Activated T-cell treated with anti-CD3 and anti-CD28 coated beads, Interleukin-2, amount 50 U/mL, for 4 hours (primary cell): Measurements from ENCODE around the gene TNFRSF12A. TPM values are rescaled to one million over a fixed set of nuclear protein-coding genes. Genes with fewer than 3 reads are reported as not detected.

Experiments used
- ATAC-seq, 2 donors: fragments of 200-7000 bp; cut with Tn5 transposase; one replicate each; pipeline ENCODE4 v1.10.0; 2021
- DNase-seq: peaks from one replicate; pipeline ENCODE4 v3.0.0-alpha.2; 2020
- H3K27me3 Mint-ChIP-seq: one replicate; pipeline ENCODE4 v1.8.0; 2021; ENCODE audit warnings: low read depth, mixed read lengths
- H3K36me3 Mint-ChIP-seq: one replicate; pipeline ENCODE4 v1.8.0; 2022; ENCODE audit warnings: mixed read lengths; ENCODE audit not compliant: insufficient read depth
- H3K4me1 Mint-ChIP-seq: one replicate; pipeline ENCODE4 v1.8.0; 2021; ENCODE audit warnings: low read depth, mixed read lengths
- H3K4me3 Mint-ChIP-seq: one replicate; pipeline ENCODE4 v1.8.0; 2021; ENCODE audit warnings: mild to moderate bottlenecking, moderate library complexity, mixed read lengths
- H3K9me3 Mint-ChIP-seq: one replicate; pipeline ENCODE4 v1.8.0; 2021; ENCODE audit warnings: mixed read lengths
- total RNA-seq, 3 donors: library from RNA; stranded (reverse); gene quantifications; one replicate each; pipeline ENCODE4 v1.2.1, GENCODE V29; 2021

The TNFRSF12A gene
- total RNA-seq, 3 donors from 2014 or later, result 4.2 to 6.9 (median 5.1) TPM

GRCh38 chr16:3012246-3012645 lies 7.9 kb upstream of the TNFRSF12A start:
- Mint-ChIP-seq H3K9me3 (no peaks in the 10 kb centered on the region), H3K27me3 (peaks cover 7% of the 10 kb centered on the region), H3K4me3 (no peak overlapping the region), H3K4me1 (peaks cover 13% of the 10 kb centered on the region), H3K36me3 (no peaks in the 10 kb centered on the region)
- DNase-seq (no peak), ATAC-seq (no peak)

- DNase-seq (no peak), ATAC-seq (peak; percentile 49 to 56)
- Mint-ChIP-seq H3K4me1 (peaks cover 7% of the 10 kb centered on the region), H3K36me3 (no peaks in the 10 kb centered on the region), H3K9me3 (no peaks in the 10 kb centered on the region), H3K27me3 (peaks cover 7% of the 10 kb centered on the region), H3K4me3 (no peak within 1 kb of the TSS)
Measured at GRCh38 chr16:3012828-3013420, 7.2 kb upstream of the TNFRSF12A start, which contains the start of gene CLDN9. Gene CLDN9 (plus strand): TSS chr16:3012923. CDS start chr16:3013363, 440 bp downstream.

- no peaks in the 10 kb centered on the region for H3K36me3 Mint-ChIP-seq
- no peak overlapping the region for H3K4me3 Mint-ChIP-seq
- DNase-seq, result no peak
- ATAC-seq, result no peak
- H3K27me3 Mint-ChIP-seq, result peaks cover 7% of the 10 kb centered on the region
- peaks cover 7% of the 10 kb centered on the region for H3K4me1 Mint-ChIP-seq
- H3K9me3 Mint-ChIP-seq, result no peaks in the 10 kb centered on the region
Measured at GRCh38 chr16:3013491-3013951, 6.6 kb upstream of the TNFRSF12A start.

GRCh38 chr16:3013998-3014690 lies 6.0 kb upstream of the TNFRSF12A start:
- ATAC-seq (no peak), DNase-seq (no peak)
- peaks cover 7% of the 10 kb centered on the region for H3K27me3 Mint-ChIP-seq
- no peak overlapping the region for H3K4me3 Mint-ChIP-seq
- no peaks in the 10 kb centered on the region for H3K36me3 Mint-ChIP-seq
- no peaks in the 10 kb centered on the region for H3K9me3 Mint-ChIP-seq
- peaks cover 10% of the 10 kb centered on the region for H3K4me1 Mint-ChIP-seq

GRCh38 chr16:3014971-3015370 lies 5.2 kb upstream of the TNFRSF12A start:
- Mint-ChIP-seq H3K36me3 (no peaks in the 10 kb centered on the region), H3K4me1 (peaks cover 16% of the 10 kb centered on the region), H3K4me3 (no peak overlapping the region), H3K27me3 (peaks cover 8% of the 10 kb centered on the region), H3K9me3 (no peaks in the 10 kb centered on the region)
- ATAC-seq (no peak), DNase-seq (no peak)

- Mint-ChIP-seq H3K27me3 (peaks cover 8% of the 10 kb centered on the region), H3K4me3 (no peak overlapping the region), H3K36me3 (no peaks in the 10 kb centered on the region), H3K4me1 (peaks cover 21% of the 10 kb centered on the region), H3K9me3 (no peaks in the 10 kb centered on the region)
- DNase-seq (no peak), ATAC-seq (no peak)
Measured at GRCh38 chr16:3015865-3016521, 4.2 kb upstream of the TNFRSF12A start.

GRCh38 chr16:3017344-3017743 lies 2.8 kb upstream of the TNFRSF12A start:
- DNase-seq (no peak), ATAC-seq (no peak)
- no peaks in the 10 kb centered on the region for H3K9me3 Mint-ChIP-seq
- H3K36me3 Mint-ChIP-seq, result no peaks in the 10 kb centered on the region
- no peak overlapping the region for H3K4me3 Mint-ChIP-seq
- H3K27me3 Mint-ChIP-seq, result peaks cover 8% of the 10 kb centered on the region
- H3K4me1 Mint-ChIP-seq, result peaks cover 33% of the 10 kb centered on the region

GRCh38 chr16:3017794-3018506 lies 2.2 kb upstream of the TNFRSF12A start, which contains the start of gene CLDN6:
Gene CLDN6 (minus strand): TSS chr16:3018183. CDS start chr16:3016021, 2,162 bp downstream.
- peaks cover 39% of the 10 kb centered on the region for H3K4me1 Mint-ChIP-seq
- no peaks in the 10 kb centered on the region for H3K9me3 Mint-ChIP-seq
- DNase-seq, result peak; percentile 34
- H3K27me3 Mint-ChIP-seq, result peaks cover 8% of the 10 kb centered on the region
- no peak for ATAC-seq
- no peaks in the 10 kb centered on the region for H3K36me3 Mint-ChIP-seq
- H3K4me3 Mint-ChIP-seq, result no peak within 1 kb of the TSS

- ATAC-seq, result no peak
- H3K4me1 Mint-ChIP-seq, result peaks cover 53% of the 10 kb centered on the region
- H3K9me3 Mint-ChIP-seq, result no peaks in the 10 kb centered on the region
- peaks cover 2% of the 10 kb centered on the region for H3K36me3 Mint-ChIP-seq
- H3K4me3 Mint-ChIP-seq, result peak overlapping the region; percentile 82
- peaks cover 6% of the 10 kb centered on the region for H3K27me3 Mint-ChIP-seq
- no peak for DNase-seq
Measured at GRCh38 chr16:3019594-3020246, 448 bp upstream of the TNFRSF12A start.

GRCh38 chr16:3020604-3021448 lies 658 bp downstream of the TNFRSF12A start:
- peak overlapping the region; percentile 87 for H3K4me3 Mint-ChIP-seq
- peaks cover 53% of the 10 kb centered on the region for H3K4me1 Mint-ChIP-seq
- peaks cover 2% of the 10 kb centered on the region for H3K36me3 Mint-ChIP-seq
- DNase-seq (peak; percentile 74), ATAC-seq (peak in 1 of 2 donors; percentile 1)
- H3K9me3 Mint-ChIP-seq, result no peaks in the 10 kb centered on the region
- H3K27me3 Mint-ChIP-seq, result peaks cover 6% of the 10 kb centered on the region

GRCh38 chr16:3021449-3022207 lies 1.5 kb downstream of the TNFRSF12A start:
- Mint-ChIP-seq H3K9me3 (no peaks in the 10 kb centered on the region), H3K27me3 (peaks cover 4% of the 10 kb centered on the region), H3K4me1 (peaks cover 53% of the 10 kb centered on the region), H3K4me3 (peak overlapping the region; percentile 87), H3K36me3 (peaks cover 9% of the 10 kb centered on the region)
- peak; percentile 42 to 51 for ATAC-seq
- DNase-seq, result peak; percentile 90

GRCh38 chr16:3022208-3022683 lies 2.1 kb downstream of the TNFRSF12A start:
- Mint-ChIP-seq H3K4me1 (peaks cover 53% of the 10 kb centered on the region), H3K9me3 (no peaks in the 10 kb centered on the region), H3K27me3 (peaks cover 2% of the 10 kb centered on the region), H3K36me3 (peaks cover 13% of the 10 kb centered on the region), H3K4me3 (peak overlapping the region; percentile 87)
- DNase-seq (peak; percentile 93), ATAC-seq (peak; percentile 39 to 46)
